HG02798 (cell line): ENCODE data around the gene IFITM2.
"Not testable (repeated sequence)": the region's sequence is repeated elsewhere in the genome, so short reads cannot be mapped to it uniquely, and the experiment has no call there.

Experiments
- ATAC-seq: cut with Tn5 transposase; IDR thresholded peaks from one replicate; pipeline ENCODE4 v1.9.1; 2021; ENCODE audit warnings: mild to moderate bottlenecking; ENCODE audit not compliant: unreplicated experiment, poor library complexity

IFITM2 gene

GRCh38 chr11:304915-305843, 2.4 kb upstream of the IFITM2 start:
- no peak for ATAC-seq

- no peak for ATAC-seq
Observed at GRCh38 chr11:305844-306211, 1.8 kb upstream of the IFITM2 start.

- ATAC-seq: no peak
Observed at GRCh38 chr11:306645-307371, 808 bp upstream of the IFITM2 start.

GRCh38 chr11:308740-309665, 1.4 kb downstream of the IFITM2 start:
- ATAC-seq: not testable (repeated sequence)

- ATAC-seq: not testable (repeated sequence)
Observed at GRCh38 chr11:309979-310572, 2.5 kb downstream of the IFITM2 start.

- ATAC-seq: peak; percentile 54
Observed at GRCh38 chr11:311013-311748, 3.6 kb downstream of the IFITM2 start.

GRCh38 chr11:312092-312816, 4.6 kb downstream of the IFITM2 start:
- no peak for ATAC-seq

- ATAC-seq: no peak
Observed at GRCh38 chr11:313304-313786, 5.7 kb downstream of the IFITM2 start.

- peak; percentile 30 for ATAC-seq
Observed at GRCh38 chr11:313787-314553, 6.4 kb downstream of the IFITM2 start, which contains the start of gene IFITM1. Gene IFITM1, plus strand, starts transcription at chr11:314040. Its CDS starts 131 bp downstream, at chr11:314171.

GRCh38 chr11:314554-314875, 6.9 kb downstream of the IFITM2 start:
- ATAC-seq: not testable (repeated sequence)

- ATAC-seq: no peak
Observed at GRCh38 chr11:315051-315481, 7.5 kb downstream of the IFITM2 start.

- ATAC-seq: no peak
Observed at GRCh38 chr11:315516-315994, 7.9 kb downstream of the IFITM2 start.

- no peak for ATAC-seq
Observed at GRCh38 chr11:316031-316701, 8.6 kb downstream of the IFITM2 start.

- ATAC-seq: no peak
Observed at GRCh38 chr11:316891-317301, 9.3 kb downstream of the IFITM2 start.

GRCh38 chr11:317668-318404, 10.2 kb downstream of the IFITM2 start:
- ATAC-seq: not testable (repeated sequence)

- peak; percentile 66 for ATAC-seq
Observed at GRCh38 chr11:318405-319120, 10.9 kb downstream of the IFITM2 start.
